CD14-positive monocyte (primary cell): ENCODE results near the gene IKZF2. TPM values are rescaled to one million over a fixed set of nuclear protein-coding genes. Genes with fewer than 3 reads are reported as not detected.

Experiments used
- DNase-seq, 3 donors: peaks; one replicate each; pipeline ENCODE4 v3.0.0-alpha.2; 2011 to 2022
- H2AFZ ChIP-seq: 2 replicates; pipeline ENCODE4 v1.6.0; 2012; ENCODE audit warnings: mild to moderate bottlenecking, low read depth, low read length, inconsistent platforms; ENCODE audit not compliant: insufficient read depth, poor library complexity, severe bottlenecking
- H3K27ac ChIP-seq, 2 donors: 1 replicate in 1 of 2; 2 replicates in 1 of 2; pipeline ENCODE4 v1.5.1; 2012 to 2013; ENCODE audit warnings: low read length in 2 of 2, control low read depth in 1 of 2, inconsistent platforms in 1 of 2, low read depth in 1 of 2, mild to moderate bottlenecking in 1 of 2
- H3K27me3 ChIP-seq, 2 donors: one replicate each; pipeline versions ENCODE4 v1.6.0 to v1.6.1; 2011 to 2013; ENCODE audit warnings: low read length in 2 of 2; ENCODE audit not compliant: control insufficient read depth in 2 of 2, insufficient read depth in 2 of 2
- H3K36me3 ChIP-seq, 2 donors: replicated peaks in 1 of 2; 1 replicate in 1 of 2; 2 replicates in 1 of 2; pipeline versions ENCODE4 v1.5.1 to v1.6.1; 2012 to 2013; ENCODE audit warnings: low read length in 2 of 2, control low read depth in 1 of 2, inconsistent platforms in 1 of 2, mild to moderate bottlenecking in 1 of 2; ENCODE audit not compliant: insufficient read depth in 2 of 2, control insufficient read depth in 1 of 2
- H3K4me1 ChIP-seq, 2 donors: 1 replicate in 1 of 2; 2 replicates in 1 of 2; pipeline versions ENCODE4 v1.5.1 to v1.6.1; 2012 to 2013; ENCODE audit warnings: low read length in 2 of 2, control low read depth in 1 of 2, inconsistent platforms in 1 of 2, mild to moderate bottlenecking in 1 of 2, moderate library complexity in 1 of 2; ENCODE audit not compliant: insufficient read depth in 2 of 2, control insufficient read depth in 1 of 2
- H3K4me2 ChIP-seq: replicated peaks from 2 replicates; pipeline ENCODE3; 2012; ENCODE audit warnings: low read length, moderate library complexity, mild to moderate bottlenecking; ENCODE audit not compliant: poor library complexity, severe bottlenecking; ENCODE audit errors: extremely low read depth
- H3K4me3 ChIP-seq, 3 experiments: fragments of 200-600 bp in 1 of 3; sonication (generic) in 1 of 3; replicated peaks in 1 of 3; 1 replicate in 2 of 3; 2 replicates in 1 of 3; pipeline ENCODE4 v1.5.1; 2011 to 2013; ENCODE audit warnings: low read length in 3 of 3, mild to moderate bottlenecking in 3 of 3, control low read depth in 2 of 3, low read depth in 2 of 3, inconsistent platforms in 1 of 3, moderate library complexity in 1 of 3
- H3K79me2 ChIP-seq: 2 replicates; pipeline ENCODE4 v1.6.0; 2012; ENCODE audit warnings: mild to moderate bottlenecking, control low read depth, inconsistent platforms, low read length, moderate library complexity; ENCODE audit not compliant: insufficient read depth
- H3K9ac ChIP-seq: 2 replicates; pipeline ENCODE4 v1.6.0; 2017; ENCODE audit warnings: low read length, mild to moderate bottlenecking; ENCODE audit not compliant: insufficient read depth, poor library complexity, severe bottlenecking
- H3K9me3 ChIP-seq, 2 donors: replicated peaks in 1 of 2; 1 replicate in 1 of 2; 2 replicates in 1 of 2; pipeline versions ENCODE4 v1.5.1 to v1.6.1; 2012 to 2013; ENCODE audit warnings: low read length in 2 of 2, control low read depth in 1 of 2; ENCODE audit not compliant: control insufficient read depth in 1 of 2, insufficient read depth in 1 of 2
- H4K20me1 ChIP-seq: 2 replicates; pipeline ENCODE4 v1.6.0; 2012; ENCODE audit warnings: mild to moderate bottlenecking, low read length, control low read depth, moderate library complexity; ENCODE audit not compliant: insufficient read depth
- H3K27ac Mint-ChIP-seq, 7 donors: one replicate each; pipeline ENCODE4 v1.8.0; 2020; ENCODE audit warnings: mild to moderate bottlenecking in 7 of 7, mixed read lengths in 7 of 7, moderate library complexity in 6 of 7, inconsistent platforms in 2 of 7
- H3K27me3 Mint-ChIP-seq, 3 donors: one replicate each; pipeline ENCODE4 v1.8.0; 2021 to 2022; ENCODE audit warnings: low read depth in 3 of 3, mild to moderate bottlenecking in 3 of 3, mixed read lengths in 3 of 3, moderate library complexity in 3 of 3, inconsistent platforms in 1 of 3
- H3K36me3 Mint-ChIP-seq, 2 donors: one replicate each; pipeline ENCODE4 v1.8.0; 2020; ENCODE audit warnings: mixed read lengths in 2 of 2, inconsistent platforms in 1 of 2, mild to moderate bottlenecking in 1 of 2
- H3K4me1 Mint-ChIP-seq: one replicate; pipeline ENCODE4 v1.8.0; 2020; ENCODE audit warnings: mild to moderate bottlenecking, mixed read lengths
- H3K4me3 Mint-ChIP-seq, 2 donors: one replicate each; pipeline ENCODE4 v1.8.0; 2020; ENCODE audit warnings: mild to moderate bottlenecking in 2 of 2, mixed read lengths in 2 of 2, moderate library complexity in 1 of 2
- H3K9me3 Mint-ChIP-seq, 7 donors: one replicate each; pipeline ENCODE4 v1.8.0; 2020 to 2022; ENCODE audit warnings: mixed read lengths in 7 of 7, mild to moderate bottlenecking in 6 of 7, moderate library complexity in 6 of 7, inconsistent platforms in 2 of 7
- WGBS: methylation state at CpG from one replicate; pipeline ENCODE4 v1.1.5; 2013; ENCODE audit warnings: missing lambda C conversion rate; ENCODE audit not compliant: insufficient coverage; 5-methylcytosine and 5-hydroxymethylcytosine counted together
- intact Hi-C, 2 donors: fragments of 100-400 bp; cut with micrococcal nuclease; formaldehyde crosslinking; loops; one replicate each; pipeline versions ENCODE4 v1.15.0 to v1.15.1; 2023
- polyA plus RNA-seq, 3 donors: library from polyadenylated mRNA; depleted of rRNA in 1 of 3; unstranded in 2 of 3; stranded (reverse) in 1 of 3; fragments of 300-500 nt in 2 of 3; fragments of >200 nt in 1 of 3; fragmentation: Illumina TruSeq in 2 of 3; gene quantifications; 1 replicate in 2 of 3; 2 replicates in 1 of 3; pipeline ENCODE4 v1.2.3, GENCODE V29; 2012 to 2021
- TF ChIP-seq, protein P1 (sequence below): fragments of 200-600 bp; IDR thresholded peaks from one replicate; pipeline ENCODE4 v1.8.0; 2022; ENCODE audit warnings: antibody characterized with exemption, mild to moderate bottlenecking

IKZF2 gene
- polyA plus RNA-seq, 3 donors, result 0.10 to 0.12 (median 0.11) TPM

DNA sequence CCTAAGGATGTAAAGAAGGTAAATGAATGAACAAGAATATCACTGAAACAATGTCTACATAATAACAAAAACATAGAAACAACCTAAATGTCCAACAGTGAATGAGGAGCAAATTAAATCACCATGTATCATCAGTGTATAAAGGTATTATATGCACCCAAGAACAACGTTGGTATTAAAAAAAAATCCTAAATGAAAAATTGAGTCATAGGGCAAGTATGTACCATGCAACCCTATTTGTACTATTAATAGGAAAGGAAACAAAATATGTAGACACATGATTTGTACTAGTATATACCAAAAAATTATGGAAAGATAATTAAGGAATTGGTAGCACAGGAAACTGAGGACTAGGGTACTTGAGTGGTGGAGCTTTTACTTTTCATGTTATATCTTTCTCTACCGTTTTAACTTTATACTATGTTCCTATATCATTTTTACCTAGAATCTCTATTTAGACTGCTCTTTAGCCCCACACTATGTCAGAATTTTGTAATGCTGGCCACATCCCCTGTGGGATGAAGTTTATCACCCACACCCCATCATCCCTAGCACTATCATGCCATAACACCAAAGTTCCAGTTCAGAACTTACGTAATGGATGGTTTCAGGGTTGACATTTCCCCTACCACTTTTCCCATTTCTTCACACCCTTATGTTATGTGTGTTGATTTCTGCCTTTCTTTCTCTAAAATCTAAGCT, 25.6 kb downstream of the IKZF2 start:
- Histone ChIP-seq H3K4me2 (no peak overlapping the region), H2AFZ (no peak overlapping the region), H3K9ac (no peak overlapping the region), H3K9me3 (no peaks in the 10 kb centered on the region), H3K27me3 (no peaks in the 10 kb centered on the region), H3K4me1 (peaks cover 7 to 11% of the 10 kb centered on the region in 2 donors), H4K20me1 (no peaks in the 10 kb centered on the region), H3K27ac (no peak overlapping the region), H3K4me3 (no peak overlapping the region), H3K36me3 (no peaks in the 10 kb centered on the region), H3K79me2 (no peaks in the 10 kb centered on the region)
- DNase-seq, result no peak
- TF ChIP-seq, protein P1, sequence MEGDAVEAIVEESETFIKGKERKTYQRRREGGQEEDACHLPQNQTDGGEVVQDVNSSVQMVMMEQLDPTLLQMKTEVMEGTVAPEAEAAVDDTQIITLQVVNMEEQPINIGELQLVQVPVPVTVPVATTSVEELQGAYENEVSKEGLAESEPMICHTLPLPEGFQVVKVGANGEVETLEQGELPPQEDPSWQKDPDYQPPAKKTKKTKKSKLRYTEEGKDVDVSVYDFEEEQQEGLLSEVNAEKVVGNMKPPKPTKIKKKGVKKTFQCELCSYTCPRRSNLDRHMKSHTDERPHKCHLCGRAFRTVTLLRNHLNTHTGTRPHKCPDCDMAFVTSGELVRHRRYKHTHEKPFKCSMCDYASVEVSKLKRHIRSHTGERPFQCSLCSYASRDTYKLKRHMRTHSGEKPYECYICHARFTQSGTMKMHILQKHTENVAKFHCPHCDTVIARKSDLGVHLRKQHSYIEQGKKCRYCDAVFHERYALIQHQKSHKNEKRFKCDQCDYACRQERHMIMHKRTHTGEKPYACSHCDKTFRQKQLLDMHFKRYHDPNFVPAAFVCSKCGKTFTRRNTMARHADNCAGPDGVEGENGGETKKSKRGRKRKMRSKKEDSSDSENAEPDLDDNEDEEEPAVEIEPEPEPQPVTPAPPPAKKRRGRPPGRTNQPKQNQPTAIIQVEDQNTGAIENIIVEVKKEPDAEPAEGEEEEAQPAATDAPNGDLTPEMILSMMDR, result no peak
- H3K27me3 Mint-ChIP-seq, result no peaks in the 10 kb centered on the region
- peaks cover 12% of the 10 kb centered on the region for H3K4me1 Mint-ChIP-seq
- H3K27ac Mint-ChIP-seq, result no peak overlapping the region
- WGBS, result no CpG with 5 or more reads among the region's 3 CpGs
- no peaks in the 10 kb centered on the region for H3K36me3 Mint-ChIP-seq
- H3K9me3 Mint-ChIP-seq, result peaks cover 0 to 1% (median 0%) of the 10 kb centered on the region in 7 donors
- no peak overlapping the region for H3K4me3 Mint-ChIP-seq
- intact Hi-C loops, result no loop called here

DNA sequence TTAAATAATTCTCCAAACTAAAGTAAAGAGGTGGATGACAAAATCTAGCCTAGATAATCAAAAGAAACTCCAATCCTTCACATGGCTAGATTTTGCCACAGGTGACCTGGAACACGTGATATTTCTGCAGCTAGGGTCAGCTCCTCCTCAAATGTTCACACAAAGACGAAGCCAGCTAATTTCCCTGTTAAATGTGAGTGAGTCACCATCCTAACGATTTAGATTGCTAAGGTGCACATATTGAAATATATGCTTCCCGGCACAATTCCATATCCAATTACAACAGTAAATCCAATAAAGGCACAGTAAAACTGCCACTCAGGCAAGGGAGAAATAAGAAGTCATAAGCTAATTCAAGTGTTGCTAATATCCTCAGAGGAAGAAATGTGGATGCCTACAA, 28.7 kb downstream of the IKZF2 start:
- H3K36me3 Mint-ChIP-seq, result no peaks in the 10 kb centered on the region
- 80% methylated on average over 1 of the region's 4 CpGs for WGBS
- H3K4me1 Mint-ChIP-seq, result peaks cover 11% of the 10 kb centered on the region
- Histone ChIP-seq H3K79me2 (no peaks in the 10 kb centered on the region), H3K4me1 (no peaks in the 10 kb centered on the region), H4K20me1 (no peaks in the 10 kb centered on the region), H3K9me3 (no peaks in the 10 kb centered on the region), H3K36me3 (no peaks in the 10 kb centered on the region), H3K27me3 (no peaks in the 10 kb centered on the region), H3K4me3 (no peak overlapping the region), H3K4me2 (no peak overlapping the region), H2AFZ (no peak overlapping the region), H3K9ac (no peak overlapping the region), H3K27ac (no peak overlapping the region)
- no peak for DNase-seq
- intact Hi-C loops, result no loop called here
- no peak overlapping the region for H3K4me3 Mint-ChIP-seq
- peaks cover 0 to 1% (median 0%) of the 10 kb centered on the region in 7 donors for H3K9me3 Mint-ChIP-seq
- H3K27ac Mint-ChIP-seq, result peak overlapping the region in 1 of 7 donors; percentile 28
- TF ChIP-seq, protein P1, result no peak
- no peaks in the 10 kb centered on the region for H3K27me3 Mint-ChIP-seq
